ENCODE measurements around the gene SERPINA5. TPM values are rescaled to one million over a fixed set of nuclear protein-coding genes. Genes with fewer than 3 reads are reported as not detected.

SERPINA5 gene
- total RNA-seq, 1 donor from 2014 or later = 2.4 TPM

DNA sequence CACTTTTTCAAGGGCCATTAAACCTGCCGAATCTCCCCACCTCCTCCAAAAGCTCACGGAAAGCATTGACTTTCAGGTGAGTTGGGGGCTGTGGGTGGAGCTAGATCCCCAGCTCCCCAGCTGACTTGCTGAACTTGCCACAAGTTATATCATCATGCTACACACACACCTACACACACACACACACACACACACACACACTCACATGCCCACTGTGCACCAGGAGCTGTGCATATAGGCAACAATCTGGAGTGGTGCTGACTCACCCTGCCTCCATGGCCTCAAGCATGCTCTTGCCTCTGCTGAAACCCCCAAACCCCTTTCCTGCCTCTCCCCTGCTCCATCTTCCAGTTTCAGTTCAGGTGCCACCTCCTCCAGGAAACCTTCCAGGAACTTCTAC lies 57.1 kb downstream of the SERPINA5 start:
- DNase-seq (ENCODE audit: low read depth) = no peak
- TF ChIP-seq, protein P1, sequence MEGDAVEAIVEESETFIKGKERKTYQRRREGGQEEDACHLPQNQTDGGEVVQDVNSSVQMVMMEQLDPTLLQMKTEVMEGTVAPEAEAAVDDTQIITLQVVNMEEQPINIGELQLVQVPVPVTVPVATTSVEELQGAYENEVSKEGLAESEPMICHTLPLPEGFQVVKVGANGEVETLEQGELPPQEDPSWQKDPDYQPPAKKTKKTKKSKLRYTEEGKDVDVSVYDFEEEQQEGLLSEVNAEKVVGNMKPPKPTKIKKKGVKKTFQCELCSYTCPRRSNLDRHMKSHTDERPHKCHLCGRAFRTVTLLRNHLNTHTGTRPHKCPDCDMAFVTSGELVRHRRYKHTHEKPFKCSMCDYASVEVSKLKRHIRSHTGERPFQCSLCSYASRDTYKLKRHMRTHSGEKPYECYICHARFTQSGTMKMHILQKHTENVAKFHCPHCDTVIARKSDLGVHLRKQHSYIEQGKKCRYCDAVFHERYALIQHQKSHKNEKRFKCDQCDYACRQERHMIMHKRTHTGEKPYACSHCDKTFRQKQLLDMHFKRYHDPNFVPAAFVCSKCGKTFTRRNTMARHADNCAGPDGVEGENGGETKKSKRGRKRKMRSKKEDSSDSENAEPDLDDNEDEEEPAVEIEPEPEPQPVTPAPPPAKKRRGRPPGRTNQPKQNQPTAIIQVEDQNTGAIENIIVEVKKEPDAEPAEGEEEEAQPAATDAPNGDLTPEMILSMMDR (conservative IDR thresholded peaks at IDR 0.05; ENCODE audit: low read depth, low read length) = no peak

DNA sequence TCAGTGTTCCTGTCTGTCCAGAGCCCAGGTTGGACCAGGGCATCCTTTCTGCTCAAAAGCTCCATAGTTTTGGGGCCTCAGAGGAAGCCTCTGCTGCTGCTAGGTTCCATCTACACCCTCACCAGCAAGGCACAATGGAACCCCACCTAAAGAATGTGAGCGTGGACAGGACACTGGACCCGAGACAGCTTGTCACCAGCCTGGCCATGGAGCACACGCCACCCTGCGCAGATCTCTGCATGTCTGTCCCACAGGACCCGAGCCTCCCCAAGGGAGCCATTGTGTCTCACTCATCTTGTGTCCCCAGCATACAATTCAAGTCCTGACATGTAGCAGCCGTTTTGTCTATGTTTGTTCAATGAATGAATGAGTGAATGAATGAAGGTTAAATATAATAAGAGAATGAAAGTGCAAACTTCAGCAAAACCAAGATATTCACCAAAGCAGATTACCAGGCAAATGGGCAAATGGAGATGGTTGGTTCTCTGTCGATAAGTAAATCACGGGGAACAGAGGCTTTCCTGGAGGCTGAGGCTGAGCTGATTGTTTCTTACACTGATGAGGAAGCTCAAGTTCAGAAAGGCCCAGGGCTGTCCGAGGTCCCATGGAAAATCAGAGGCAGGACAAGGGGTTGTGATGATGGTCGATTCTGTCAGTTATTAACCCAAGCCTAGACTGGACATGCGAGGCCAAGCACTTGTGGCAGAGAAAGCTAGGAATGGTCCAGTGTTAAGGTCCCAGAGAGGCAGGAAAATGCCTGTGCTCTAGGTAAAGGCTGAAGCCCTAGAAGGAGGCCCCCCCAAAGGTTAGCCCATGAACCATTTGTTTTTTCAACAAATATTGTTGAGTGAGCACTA lies 58.0 kb downstream of the SERPINA5 start:
- no peak for DNase-seq (ENCODE audit: low read depth)
- TF ChIP-seq, protein P1 (conservative IDR thresholded peaks at IDR 0.05; ENCODE audit: low read depth, low read length) = no peak
- H3K4me3 ChIP-seq (ENCODE audit: low read depth, low read length) = no peak overlapping the region

More for the DNA sequence above, 57.1 kb downstream of the SERPINA5 start:
- no peak overlapping the region for H3K4me3 ChIP-seq (ENCODE audit: low read depth, low read length)

DNA sequence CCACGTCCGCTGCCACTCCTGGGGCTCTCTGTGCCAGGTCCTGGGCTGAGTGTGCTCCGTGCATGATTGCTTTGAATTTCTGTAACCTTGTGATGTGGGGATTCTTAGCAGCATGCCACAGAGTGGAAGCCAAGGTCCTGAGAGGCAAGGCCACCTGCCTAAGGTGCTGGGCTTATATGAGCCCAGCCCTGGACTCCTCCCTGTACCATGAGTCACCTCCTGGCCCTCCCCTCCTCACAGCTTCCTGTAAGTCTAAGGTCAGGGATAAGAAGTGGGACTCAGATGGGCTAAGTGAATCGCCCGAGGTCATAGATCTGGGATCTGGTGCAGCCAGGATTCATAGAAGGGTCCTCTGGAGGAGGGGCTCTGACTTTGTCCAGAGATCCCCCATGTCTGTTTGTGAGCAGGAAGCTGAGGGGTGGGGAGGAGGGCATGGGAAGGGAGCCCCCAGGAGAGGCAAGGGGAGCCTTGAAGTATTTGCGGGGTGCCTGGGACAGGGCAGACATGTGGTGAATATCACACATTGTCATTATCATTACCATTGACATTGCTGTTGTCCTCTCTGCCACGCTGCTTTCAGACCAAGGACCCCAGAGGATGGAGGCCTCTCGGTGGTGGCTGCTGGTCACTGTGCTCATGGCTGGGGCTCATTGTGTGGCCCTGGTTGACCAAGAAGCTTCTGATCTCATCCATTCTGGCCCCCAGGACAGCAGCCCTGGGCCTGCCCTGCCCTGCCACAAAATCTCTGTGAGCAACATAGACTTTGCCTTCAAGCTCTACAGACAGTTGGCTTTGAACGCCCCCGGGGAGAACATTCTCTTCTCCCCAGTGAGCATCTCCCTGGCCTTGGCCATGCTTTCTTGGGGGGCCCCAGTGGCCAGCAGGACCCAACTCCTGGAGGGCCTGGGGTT lies 59.8 kb downstream of the SERPINA5 start:
- TF ChIP-seq, protein P1 (conservative IDR thresholded peaks at IDR 0.05; ENCODE audit: low read depth, low read length) = no peak
- no peak for DNase-seq (ENCODE audit: low read depth)
- H3K4me3 ChIP-seq (ENCODE audit: low read depth, low read length) = no peak overlapping the region

DNA sequence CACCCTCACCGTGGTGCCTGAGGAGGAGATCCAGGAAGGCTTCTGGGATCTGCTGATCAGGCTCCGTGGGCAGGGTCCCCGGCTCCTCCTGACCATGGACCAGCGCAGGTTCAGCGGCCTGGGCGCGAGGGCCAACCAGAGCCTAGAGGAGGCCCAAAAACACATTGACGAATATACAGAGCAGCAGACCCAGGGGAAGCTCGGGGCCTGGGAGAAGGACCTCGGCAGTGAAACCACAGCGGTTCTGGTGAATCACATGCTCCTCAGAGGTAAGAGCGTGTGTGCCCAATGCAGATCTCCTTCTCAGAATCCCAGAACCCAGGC lies 60.4 kb downstream of the SERPINA5 start:
- no peak for DNase-seq (ENCODE audit: low read depth)
- no peak overlapping the region for H3K4me3 ChIP-seq (ENCODE audit: low read depth, low read length)
- TF ChIP-seq, protein P1 (conservative IDR thresholded peaks at IDR 0.05; ENCODE audit: low read depth, low read length) = no peak

Other genes with a start within 250 kb of the SERPINA5 start
- not detected in 2 replicates for gene SERPINA2, start 214.7 kb upstream of the SERPINA5 start, total RNA-seq
- gene SERPINA1, start 192.8 kb upstream of the SERPINA5 start, total RNA-seq = 15.3 and 15.8 TPM in 2 replicates
- not detected in 2 replicates for gene SERPINA11, start 128.6 kb upstream of the SERPINA5 start, total RNA-seq
- gene SERPINA9, start 105.2 kb upstream of the SERPINA5 start, total RNA-seq = not detected in 2 replicates
- not detected in 2 replicates for gene SERPINA12, start 72.0 kb upstream of the SERPINA5 start, total RNA-seq
- gene SERPINA4, start 20.0 kb upstream of the SERPINA5 start, total RNA-seq = not detected in 2 replicates
- gene SERPINA3, start 31.0 kb downstream of the SERPINA5 start, total RNA-seq = 2.7 and 4.7 TPM in 2 replicates
- gene GSC, start 188.7 kb downstream of the SERPINA5 start, total RNA-seq = not detected in 2 replicates